HepG2 (cell line): Measurements from ENCODE around the gene TMEM182.

ENCODE experiments used
- KDM5B ChIP-seq: sonication (generic); formaldehyde crosslinking; IDR thresholded peaks from 2 replicates; pipeline ENCODE4 v1.4.0; 2020; ENCODE audit warnings: missing genetic modification reagents, mild to moderate bottlenecking, borderline replicate concordance
- RFX1 ChIP-seq: fragments of 450-650 bp; IDR thresholded peaks from 2 replicates; pipeline ENCODE4 v1.6.1; 2017
- ZBTB38 ChIP-seq: sonication (generic); formaldehyde crosslinking; IDR thresholded peaks from 2 replicates; pipeline ENCODE4 v1.5.1; 2020; ENCODE audit warnings: mild to moderate bottlenecking, missing genetic modification reagents
- TF ChIP-seq, protein P1 (sequence below): sonication (generic); formaldehyde crosslinking; IDR thresholded peaks from 2 replicates; pipeline ENCODE4 v1.5.0; 2020; ENCODE audit warnings: mild to moderate bottlenecking, missing genetic modification reagents, moderate library complexity
- TF ChIP-seq, protein P2 (sequence below): sonication (generic); formaldehyde crosslinking; IDR thresholded peaks from 2 replicates; pipeline ENCODE4 v1.4.0; 2020; ENCODE audit warnings: mild to moderate bottlenecking, missing genetic modification reagents, borderline replicate concordance

DNA sequence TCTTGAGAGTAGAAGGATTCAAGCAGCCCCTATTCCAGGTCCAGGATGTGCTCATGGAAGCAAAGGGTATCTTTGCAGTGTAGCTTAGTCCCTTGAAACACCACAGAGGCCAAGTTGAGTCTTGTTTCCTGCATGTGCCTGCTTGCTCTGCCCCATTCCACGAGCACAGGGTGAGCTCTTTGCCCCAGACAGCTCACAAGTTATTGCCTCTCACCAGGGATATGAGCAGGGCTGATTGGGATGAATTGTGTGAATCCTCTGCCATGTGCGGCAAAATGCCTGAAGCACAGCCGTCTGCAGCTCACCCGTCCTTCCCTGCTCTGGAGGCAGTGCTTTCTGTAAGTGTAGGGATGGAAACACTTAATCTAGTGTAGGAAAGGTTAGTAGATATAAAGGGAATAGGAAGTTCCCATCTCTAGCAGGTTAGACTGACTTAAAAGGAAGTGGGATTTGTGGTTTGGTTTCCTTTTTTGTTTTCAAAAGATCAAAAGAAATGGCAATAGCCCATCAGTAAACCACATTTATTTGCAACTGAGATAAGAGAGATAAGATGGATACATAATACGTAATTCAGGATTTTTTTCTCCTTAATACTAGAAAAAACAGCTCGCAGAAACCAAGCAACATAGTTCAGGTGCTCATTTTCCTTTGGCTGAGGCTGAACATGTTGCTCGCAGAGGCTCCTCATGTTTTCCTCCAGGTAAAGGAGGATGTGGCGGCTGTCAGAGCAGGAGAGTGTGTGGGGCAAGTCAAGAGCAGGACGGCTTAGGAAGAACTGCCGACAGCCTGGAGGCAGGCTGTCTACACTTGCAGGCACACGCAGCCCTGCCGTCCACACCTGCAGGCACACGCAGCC is 41.4 kb downstream of the TMEM182 start:
- TF ChIP-seq, protein P1, sequence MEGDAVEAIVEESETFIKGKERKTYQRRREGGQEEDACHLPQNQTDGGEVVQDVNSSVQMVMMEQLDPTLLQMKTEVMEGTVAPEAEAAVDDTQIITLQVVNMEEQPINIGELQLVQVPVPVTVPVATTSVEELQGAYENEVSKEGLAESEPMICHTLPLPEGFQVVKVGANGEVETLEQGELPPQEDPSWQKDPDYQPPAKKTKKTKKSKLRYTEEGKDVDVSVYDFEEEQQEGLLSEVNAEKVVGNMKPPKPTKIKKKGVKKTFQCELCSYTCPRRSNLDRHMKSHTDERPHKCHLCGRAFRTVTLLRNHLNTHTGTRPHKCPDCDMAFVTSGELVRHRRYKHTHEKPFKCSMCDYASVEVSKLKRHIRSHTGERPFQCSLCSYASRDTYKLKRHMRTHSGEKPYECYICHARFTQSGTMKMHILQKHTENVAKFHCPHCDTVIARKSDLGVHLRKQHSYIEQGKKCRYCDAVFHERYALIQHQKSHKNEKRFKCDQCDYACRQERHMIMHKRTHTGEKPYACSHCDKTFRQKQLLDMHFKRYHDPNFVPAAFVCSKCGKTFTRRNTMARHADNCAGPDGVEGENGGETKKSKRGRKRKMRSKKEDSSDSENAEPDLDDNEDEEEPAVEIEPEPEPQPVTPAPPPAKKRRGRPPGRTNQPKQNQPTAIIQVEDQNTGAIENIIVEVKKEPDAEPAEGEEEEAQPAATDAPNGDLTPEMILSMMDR (CRISPR knock-in tag), result no peak
- TF ChIP-seq ZBTB38 (no peak), RFX1 (no peak), KDM5B (no peak)
- TF ChIP-seq, protein P2, sequence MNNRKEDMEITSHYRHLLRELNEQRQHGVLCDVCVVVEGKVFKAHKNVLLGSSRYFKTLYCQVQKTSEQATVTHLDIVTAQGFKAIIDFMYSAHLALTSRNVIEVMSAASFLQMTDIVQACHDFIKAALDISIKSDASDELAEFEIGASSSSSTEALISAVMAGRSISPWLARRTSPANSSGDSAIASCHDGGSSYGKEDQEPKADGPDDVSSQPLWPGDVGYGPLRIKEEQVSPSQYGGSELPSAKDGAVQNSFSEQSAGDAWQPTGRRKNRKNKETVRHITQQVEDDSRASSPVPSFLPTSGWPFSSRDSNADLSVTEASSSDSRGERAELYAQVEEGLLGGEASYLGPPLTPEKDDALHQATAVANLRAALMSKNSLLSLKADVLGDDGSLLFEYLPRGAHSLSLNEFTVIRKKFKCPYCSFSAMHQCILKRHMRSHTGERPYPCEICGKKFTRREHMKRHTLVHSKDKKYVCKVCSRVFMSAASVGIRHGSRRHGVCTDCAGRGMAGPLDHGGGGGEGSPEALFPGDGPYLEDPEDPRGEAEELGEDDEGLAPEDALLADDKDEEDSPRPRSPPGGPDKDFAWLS (CRISPR knock-in tag), result no peak
